NT2/D1 (cell line): Measurements from ENCODE around the gene INSC.

Experiments
- DNase-seq: peaks from one replicate; pipeline ENCODE4 v3.0.0-alpha.2; 2011; ENCODE audit warnings: low read depth, low spot score
- H3K27me3 ChIP-seq: 2 replicates; pipeline ENCODE4 v1.6.0; 2011; ENCODE audit warnings: mild to moderate bottlenecking; ENCODE audit not compliant: insufficient read length, insufficient read depth
- H3K36me3 ChIP-seq: 2 replicates; pipeline ENCODE4 v1.6.1; 2011; ENCODE audit warnings: mild to moderate bottlenecking, low read length, mixed read lengths; ENCODE audit not compliant: insufficient read depth, insufficient read length
- H3K4me1 ChIP-seq: 2 replicates; pipeline ENCODE4 v1.5.1; 2011; ENCODE audit not compliant: insufficient read depth, insufficient read length
- H3K4me3 ChIP-seq: 2 replicates; pipeline ENCODE4 v1.5.1; 2011; ENCODE audit warnings: low read depth; ENCODE audit not compliant: insufficient read length
- H3K9ac ChIP-seq: 2 replicates; pipeline ENCODE4 v1.6.0; 2011; ENCODE audit warnings: low read depth; ENCODE audit not compliant: insufficient read length
- H3K9me3 ChIP-seq: 2 replicates; pipeline ENCODE4 v1.5.1; 2011; ENCODE audit warnings: mild to moderate bottlenecking, low read length; ENCODE audit not compliant: insufficient read depth
- SUZ12 ChIP-seq: IDR thresholded peaks from 2 replicates; pipeline ENCODE4 v1.6.1; 2011; ENCODE audit not compliant: insufficient read length, insufficient read depth; ENCODE audit errors: extremely low read depth
- YY1 ChIP-seq: IDR thresholded peaks from 2 replicates; pipeline ENCODE4 v1.6.1; 2011; ENCODE audit not compliant: insufficient read length, insufficient read depth
- ZNF274 ChIP-seq: IDR thresholded peaks from 2 replicates; pipeline ENCODE4 v1.6.1; 2011; ENCODE audit warnings: mild to moderate bottlenecking, low read depth, low read length

Gene INSC

DNA sequence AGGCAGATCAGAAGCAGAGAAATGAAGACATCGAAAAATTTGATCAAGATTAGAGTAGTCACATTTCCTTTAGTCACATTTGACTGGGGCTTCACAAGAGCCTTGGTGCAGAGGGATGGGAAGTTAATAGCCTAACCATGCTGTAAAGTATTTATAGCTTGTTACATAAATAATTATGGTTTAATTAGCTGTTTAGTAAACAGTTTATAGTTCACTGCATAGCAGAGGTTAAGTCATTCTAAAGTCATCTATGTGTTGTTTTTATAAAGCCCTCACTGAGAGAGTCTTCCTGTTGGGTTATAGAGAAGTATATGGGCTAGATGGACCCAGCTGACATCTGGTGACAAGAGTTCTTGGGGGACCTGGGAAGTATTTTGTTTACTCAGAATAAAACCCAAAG, 47.1 kb downstream of the INSC start:
- H3K4me3 ChIP-seq = no peak overlapping the region
- no peaks in the 10 kb centered on the region for H3K9me3 ChIP-seq
- H3K9ac ChIP-seq = no peak overlapping the region
- H3K27me3 ChIP-seq = no peaks in the 10 kb centered on the region
- no peak for DNase-seq
- H3K4me1 ChIP-seq = no peaks in the 10 kb centered on the region
- TF ChIP-seq ZNF274 (no peak), SUZ12 (no peak), YY1 (no peak)
- no peaks in the 10 kb centered on the region for H3K36me3 ChIP-seq

DNA sequence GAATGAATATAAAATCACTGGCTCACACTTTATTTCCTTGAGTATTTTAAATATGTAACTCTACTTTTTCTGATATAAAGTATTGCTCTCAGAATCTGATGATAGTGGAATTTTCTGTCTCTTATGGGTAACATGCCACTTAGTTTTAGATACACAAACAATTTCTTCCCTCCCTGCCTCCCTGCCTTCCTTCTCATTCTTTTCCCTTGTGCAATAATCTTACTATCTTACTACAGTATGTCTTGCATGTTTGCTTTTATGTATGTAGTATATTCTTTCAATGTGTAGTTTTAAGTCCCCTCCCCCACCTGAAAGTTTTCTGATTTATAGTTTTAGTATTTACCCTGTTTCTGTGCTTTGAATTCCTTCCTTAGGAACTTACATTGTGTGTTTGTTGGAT, 48.4 kb downstream of the INSC start:
- no peak overlapping the region for H3K9ac ChIP-seq
- DNase-seq = no peak
- no peak overlapping the region for H3K4me3 ChIP-seq
- no peaks in the 10 kb centered on the region for H3K27me3 ChIP-seq
- H3K9me3 ChIP-seq = no peaks in the 10 kb centered on the region
- H3K4me1 ChIP-seq = no peaks in the 10 kb centered on the region
- H3K36me3 ChIP-seq = no peaks in the 10 kb centered on the region
- TF ChIP-seq YY1 (no peak), ZNF274 (no peak), SUZ12 (no peak)

DNA sequence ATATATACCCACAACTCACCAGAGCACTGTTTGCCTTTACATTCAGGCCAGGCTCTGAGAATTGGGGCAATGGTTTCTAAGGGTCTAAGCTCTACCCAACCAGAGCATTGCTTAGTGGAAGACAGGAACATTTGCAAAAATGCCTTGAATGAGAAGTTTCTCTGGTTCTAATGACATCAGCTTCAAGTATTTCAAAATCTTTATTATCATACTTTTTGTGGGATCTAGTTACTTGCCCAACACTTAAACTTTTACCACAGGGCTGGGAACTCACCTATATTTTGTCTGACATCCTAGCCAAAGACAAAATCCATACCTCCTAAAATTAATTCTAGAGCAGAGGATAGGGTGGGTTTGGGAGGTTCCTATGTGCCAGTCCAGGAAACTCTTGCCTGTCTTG, 51.5 kb downstream of the INSC start:
- no peak for DNase-seq
- TF ChIP-seq YY1 = no peak
- no peaks in the 10 kb centered on the region for H3K4me1 ChIP-seq
- no peak overlapping the region for H3K4me3 ChIP-seq
- no peaks in the 10 kb centered on the region for H3K36me3 ChIP-seq
- no peaks in the 10 kb centered on the region for H3K27me3 ChIP-seq
- H3K9ac ChIP-seq = no peak overlapping the region
- no peaks in the 10 kb centered on the region for H3K9me3 ChIP-seq

DNA sequence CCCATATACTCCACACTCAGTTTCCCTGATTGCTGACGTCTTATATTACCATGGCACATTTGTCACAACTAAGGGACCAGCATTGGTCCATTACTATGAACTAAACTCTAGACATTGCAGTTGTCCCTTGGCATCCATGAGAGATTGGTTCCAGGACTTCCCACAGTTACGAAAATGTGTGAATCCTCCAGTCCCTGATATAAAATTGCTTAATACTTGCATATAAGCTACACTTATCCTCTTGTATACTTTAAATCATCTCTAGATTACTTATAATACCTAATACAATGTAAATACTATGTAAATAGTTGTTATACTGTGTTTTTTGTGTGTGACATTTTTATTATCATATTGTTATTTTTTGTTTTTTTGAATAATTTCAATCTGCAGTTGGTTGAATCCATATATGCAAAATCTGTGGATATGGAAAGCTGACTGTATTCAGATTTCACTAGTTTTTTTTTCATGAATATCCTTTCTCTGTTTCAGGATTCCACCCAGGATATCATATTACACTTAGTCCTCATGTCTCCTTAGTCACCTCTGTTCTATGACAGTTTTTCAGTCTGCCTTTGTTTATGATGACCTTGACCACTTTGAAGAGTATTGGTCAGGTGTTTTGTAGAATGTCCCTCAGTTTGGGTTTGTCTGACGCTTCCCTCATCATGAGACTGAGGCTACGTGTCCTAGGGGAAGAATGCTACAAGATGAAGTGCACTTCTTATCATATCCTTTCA, 55.3 kb downstream of the INSC start:
- Histone ChIP-seq H3K4me3 (no peak overlapping the region), H3K36me3 (no peaks in the 10 kb centered on the region), H3K27me3 (no peaks in the 10 kb centered on the region), H3K9me3 (no peaks in the 10 kb centered on the region), H3K9ac (no peak overlapping the region), H3K4me1 (no peaks in the 10 kb centered on the region)
- TF ChIP-seq ZNF274 (no peak), YY1 (no peak)
- no peak for DNase-seq

DNA sequence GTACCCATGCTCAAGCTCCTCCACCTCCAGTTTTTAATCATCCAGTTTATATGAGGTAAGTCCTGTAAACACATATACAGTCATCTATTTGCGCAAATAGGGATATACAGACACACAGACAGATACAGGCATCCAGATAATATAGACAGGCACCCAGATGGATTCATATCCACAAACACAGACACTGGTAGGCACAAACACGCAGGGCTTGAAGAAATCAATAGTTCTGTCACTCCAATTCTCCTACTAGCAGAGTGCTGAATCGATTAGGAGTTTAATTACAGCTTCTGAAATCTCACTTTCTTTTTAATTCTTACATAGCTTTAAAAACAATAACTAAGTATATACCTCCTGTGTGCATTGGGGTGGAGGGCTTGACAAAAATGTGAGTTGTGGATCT, 56.0 kb downstream of the INSC start:
- no peak for TF ChIP-seq ZNF274
- TF ChIP-seq YY1 = no peak
- TF ChIP-seq SUZ12 = no peak
- Histone ChIP-seq H3K4me1 (no peaks in the 10 kb centered on the region), H3K4me3 (no peak overlapping the region), H3K36me3 (no peaks in the 10 kb centered on the region), H3K27me3 (no peaks in the 10 kb centered on the region), H3K9ac (no peak overlapping the region), H3K9me3 (no peaks in the 10 kb centered on the region)
- DNase-seq = no peak

DNA sequence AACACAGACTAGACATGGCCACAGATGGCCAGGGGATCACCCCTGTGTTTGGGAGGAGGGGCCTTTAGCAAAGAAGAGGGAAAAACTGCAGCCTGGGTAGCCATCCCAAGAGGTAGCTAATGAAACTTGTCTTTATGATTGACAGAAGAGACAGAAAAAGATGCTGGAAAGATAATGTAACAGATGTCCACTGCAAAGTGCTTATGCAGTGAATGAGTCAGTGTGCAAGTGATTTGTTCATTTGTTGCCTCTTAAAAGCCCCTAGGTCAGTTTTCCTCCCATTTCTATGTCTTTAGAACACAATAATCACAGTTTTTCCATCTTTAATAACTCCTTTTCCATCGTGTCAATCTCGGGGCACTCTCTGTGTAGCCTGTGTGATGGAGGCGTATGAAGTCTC, 57.2 kb downstream of the INSC start:
- H3K9me3 ChIP-seq = no peaks in the 10 kb centered on the region
- H3K36me3 ChIP-seq = no peaks in the 10 kb centered on the region
- no peak overlapping the region for H3K4me3 ChIP-seq
- TF ChIP-seq YY1 = no peak
- no peak for TF ChIP-seq ZNF274
- no peak for TF ChIP-seq SUZ12
- no peaks in the 10 kb centered on the region for H3K4me1 ChIP-seq
- no peak overlapping the region for H3K9ac ChIP-seq
- H3K27me3 ChIP-seq = no peaks in the 10 kb centered on the region
- no peak for DNase-seq

DNA sequence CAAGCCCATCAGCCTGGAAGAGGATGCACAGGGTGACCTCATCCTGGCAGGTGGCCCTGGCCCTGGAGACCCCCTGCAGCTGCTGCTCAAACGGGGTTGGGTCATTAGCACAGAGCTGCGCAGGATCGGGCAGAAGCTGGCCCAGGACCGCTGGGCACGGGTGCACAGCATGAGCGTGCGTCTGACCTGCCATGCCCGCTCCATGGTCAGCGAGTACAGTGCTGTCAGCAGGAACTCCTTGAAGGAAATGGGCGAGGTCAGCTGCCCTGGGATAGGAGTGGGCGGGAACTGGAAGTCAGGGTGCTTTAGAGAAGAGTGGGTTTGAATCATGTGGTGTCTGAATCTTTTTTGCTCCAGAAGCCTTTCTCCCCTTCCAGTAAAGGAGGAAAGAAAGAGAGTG, 61.1 kb downstream of the INSC start:
- no peak for TF ChIP-seq ZNF274
- TF ChIP-seq SUZ12 = no peak
- no peak for TF ChIP-seq YY1
- Histone ChIP-seq H3K9me3 (no peaks in the 10 kb centered on the region), H3K9ac (no peak overlapping the region), H3K4me1 (no peaks in the 10 kb centered on the region), H3K4me3 (no peak overlapping the region), H3K36me3 (no peaks in the 10 kb centered on the region), H3K27me3 (no peaks in the 10 kb centered on the region)
- DNase-seq = no peak

DNA sequence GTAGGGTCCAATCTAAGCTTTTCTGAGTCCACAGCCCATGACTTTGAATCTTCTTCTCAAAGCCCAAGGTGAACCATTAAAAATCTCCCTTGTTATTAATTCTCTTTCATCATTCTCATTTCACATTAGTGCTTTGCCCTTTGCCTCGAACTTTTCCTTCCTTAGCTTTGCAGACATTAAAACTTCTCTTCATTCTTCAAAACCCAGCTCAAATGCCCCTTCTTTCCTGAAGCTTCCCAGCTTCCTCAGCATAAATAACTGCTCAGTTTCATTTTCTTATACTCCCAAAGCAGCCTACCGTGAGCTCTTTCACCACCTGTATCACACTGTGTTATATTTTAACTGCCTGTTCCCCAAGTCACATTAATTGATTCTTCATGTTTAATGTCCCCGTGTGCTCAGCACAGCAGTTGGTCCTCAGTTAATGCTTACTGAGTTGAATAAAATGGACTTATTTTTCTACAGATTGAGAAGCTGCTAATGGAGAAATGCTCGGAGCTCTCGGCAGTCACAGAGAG, 62.0 kb downstream of the INSC start:
- H3K4me1 ChIP-seq = no peaks in the 10 kb centered on the region
- H3K9ac ChIP-seq = no peak overlapping the region
- H3K4me3 ChIP-seq = no peak overlapping the region
- no peaks in the 10 kb centered on the region for H3K9me3 ChIP-seq
- no peaks in the 10 kb centered on the region for H3K36me3 ChIP-seq
- no peaks in the 10 kb centered on the region for H3K27me3 ChIP-seq
- TF ChIP-seq SUZ12 (no peak), ZNF274 (no peak), YY1 (no peak)
- DNase-seq = no peak
